NCI-H2107 treated with DMSO at 0.1 percent for 48 hours (cell line): ENCODE data around the gene STIP1.
"Not testable (repeated sequence)": the region's sequence is repeated elsewhere in the genome, so short reads cannot be mapped to it uniquely, and the experiment has no call there.

ENCODE experiments used
- DNase-seq: peaks from one replicate; lab custom pipeline; 2025; ENCODE audit not compliant: unreplicated experiment; lab: John Stamatoyannopoulos, UW

Gene STIP1

GRCh38 chr11:64235437-64236161, 49.6 kb downstream of the STIP1 start:
- no peak for DNase-seq

- DNase-seq: peak; percentile 73
These were observed 51.5 kb downstream of the STIP1 start for GRCh38 chr11:64237484-64237951.

- no peak for DNase-seq
These were observed 52.1 kb downstream of the STIP1 start for GRCh38 chr11:64238076-64238475.

- no peak for DNase-seq
These were observed 53.0 kb downstream of the STIP1 start for GRCh38 chr11:64238999-64239398.

DNA sequence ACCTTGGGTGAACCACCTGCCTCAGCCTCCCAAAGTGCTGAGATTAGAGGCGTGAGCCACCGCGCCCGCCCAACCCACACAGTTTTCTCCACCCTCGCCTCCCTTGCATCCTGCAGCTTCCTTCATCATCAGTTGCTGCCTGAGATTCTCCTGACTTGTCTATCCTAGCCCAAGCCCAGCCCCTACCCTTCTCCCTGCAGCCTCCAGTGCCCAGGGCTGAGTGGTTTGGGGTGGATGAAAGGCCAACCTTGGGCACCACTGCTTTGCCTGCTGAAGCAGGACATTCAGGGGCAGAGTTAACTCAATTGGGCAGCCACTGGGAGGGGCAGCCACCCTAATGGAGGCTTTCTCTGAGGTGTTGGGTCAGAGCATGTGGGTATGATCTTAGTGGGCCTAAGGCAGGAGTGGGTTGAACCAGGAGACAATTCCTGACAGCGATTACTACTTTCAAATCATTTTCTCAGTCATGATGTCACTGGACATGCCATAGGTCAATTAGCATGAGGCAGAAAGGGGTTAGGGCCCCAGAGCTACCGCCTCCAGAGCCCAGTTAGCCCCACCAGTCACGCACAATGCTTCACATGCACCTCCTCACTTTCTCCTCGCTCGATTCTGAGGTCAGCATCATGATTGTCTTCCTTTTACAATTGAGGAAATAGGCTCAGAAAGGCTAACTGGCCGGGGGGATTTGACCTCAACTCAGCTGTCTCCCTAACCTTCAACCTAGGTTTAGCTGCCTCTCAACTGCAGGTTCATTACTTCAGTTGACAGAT, 53.9 kb downstream of the STIP1 start:
- no peak for DNase-seq

GRCh38 chr11:64240435-64241240, 54.7 kb downstream of the STIP1 start, which contains the start of gene FKBP2:
Gene FKBP2 (plus strand): TSS chr11:64241095. CDS start chr11:64242388, 1,293 bp downstream.
- peak; percentile 73 for DNase-seq

GRCh38 chr11:64241241-64241490, 55.2 kb downstream of the STIP1 start:
- DNase-seq: peak; percentile 91

- no peak for DNase-seq
These were observed 55.8 kb downstream of the STIP1 start for GRCh38 chr11:64241491-64242374.

GRCh38 chr11:64243236-64243854, 57.4 kb downstream of the STIP1 start:
- no peak for DNase-seq

DNA sequence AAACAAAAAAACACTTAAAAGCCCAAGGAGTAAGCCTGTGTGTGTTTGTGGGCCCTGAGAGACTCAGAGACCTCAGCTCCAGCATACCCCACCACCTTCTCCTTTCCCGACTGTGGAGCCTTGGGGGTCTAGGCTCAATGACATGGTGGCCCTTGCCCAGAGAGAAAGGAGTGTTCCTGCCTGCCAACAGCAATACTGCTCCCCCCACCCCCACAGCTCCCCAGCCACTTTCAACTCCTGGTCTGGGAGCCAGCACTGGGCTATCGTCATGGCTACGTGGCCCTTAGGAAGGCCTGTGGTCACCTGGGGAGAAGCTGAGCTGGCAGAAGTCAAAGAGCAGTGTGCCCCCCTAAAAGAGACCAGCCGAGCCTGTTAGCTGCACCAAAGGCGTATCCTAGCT, 58.1 kb downstream of the STIP1 start:
- DNase-seq: no peak

DNA sequence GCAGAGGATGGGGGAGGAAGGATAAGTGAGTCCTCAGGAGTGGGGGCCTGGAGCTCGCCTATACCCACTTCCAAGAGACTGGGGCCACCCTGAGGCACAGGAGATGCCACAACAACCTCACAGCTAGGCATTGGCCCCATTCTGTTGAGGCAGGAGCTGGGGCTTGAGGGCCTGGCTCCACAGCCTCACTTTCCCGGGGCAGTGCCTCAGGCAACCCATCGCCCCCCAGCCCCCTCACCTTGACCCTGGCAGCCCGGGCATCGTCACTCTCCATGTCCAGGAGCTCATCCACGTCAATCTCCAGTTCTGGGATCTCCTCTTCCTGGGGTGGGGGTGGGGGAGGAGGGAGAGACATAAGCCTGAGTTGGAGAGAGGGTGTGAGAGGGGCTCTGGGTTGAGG, 59.0 kb downstream of the STIP1 start:
- DNase-seq: no peak

GRCh38 chr11:64245401-64245796, 59.4 kb downstream of the STIP1 start:
- DNase-seq: no peak

- DNase-seq: peak; percentile 18
These were observed 60.0 kb downstream of the STIP1 start for GRCh38 chr11:64245797-64246620.

- not testable (repeated sequence) for DNase-seq
These were observed 60.6 kb downstream of the STIP1 start for GRCh38 chr11:64246621-64246870.

- peak; percentile 50 for DNase-seq
These were observed 61.1 kb downstream of the STIP1 start, which contains the start of gene PPP1R14B for GRCh38 chr11:64246871-64247728. Gene PPP1R14B (minus strand): TSS chr11:64246943. CDS start chr11:64246673, 270 bp downstream.

DNA sequence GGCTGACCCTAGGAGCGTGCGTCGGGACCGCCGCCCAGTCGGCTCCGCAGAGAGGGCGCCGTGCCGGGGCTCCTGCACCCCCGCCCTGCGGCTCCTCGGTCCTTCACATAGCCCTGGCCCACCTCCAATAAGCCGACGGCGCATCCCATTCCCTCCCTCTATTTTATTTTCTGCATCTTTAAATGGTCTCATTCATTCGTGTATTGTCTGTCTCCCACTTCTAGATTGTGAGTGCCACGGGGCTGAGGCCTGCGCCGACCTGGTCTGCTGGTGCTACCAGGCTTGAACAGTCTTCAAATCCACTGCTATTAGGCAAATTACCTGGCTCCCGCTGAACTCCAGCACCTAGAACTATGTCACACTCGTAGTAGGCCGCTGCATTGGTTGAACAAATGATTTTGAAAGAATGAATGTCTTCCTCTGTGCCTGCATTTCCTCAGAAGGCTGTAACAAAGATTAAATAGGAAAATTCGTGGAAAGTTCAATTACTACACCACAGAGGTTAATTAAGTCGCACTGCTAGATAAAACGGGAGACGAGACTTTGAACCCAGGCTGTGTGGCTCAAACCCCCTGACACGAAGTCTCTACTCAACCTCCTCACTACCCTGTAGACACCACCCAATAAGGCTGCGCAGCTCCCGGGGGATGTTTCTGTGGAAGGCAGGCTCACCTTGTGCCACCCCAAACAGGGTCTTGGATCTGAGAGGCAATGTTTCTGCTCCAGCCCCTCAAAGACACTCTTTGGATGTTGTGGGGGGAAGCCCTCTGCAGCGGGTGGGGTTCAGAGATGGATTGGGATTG, 62.0 kb downstream of the STIP1 start:
- DNase-seq: no peak

- no peak for DNase-seq
These were observed 62.6 kb downstream of the STIP1 start for GRCh38 chr11:64248578-64248977.

- no peak for DNase-seq
These were observed 63.1 kb downstream of the STIP1 start for GRCh38 chr11:64249038-64249437.
